B cell (primary cell): ENCODE results near the gene KRTAP15-1. TPM values are rescaled to one million over a fixed set of nuclear protein-coding genes. Genes with fewer than 3 reads are reported as not detected.

Source experiments
- ATAC-seq: fragments of 200-7000 bp; cut with Tn5 transposase; one replicate; pipeline ENCODE4 v1.10.0; 2021; ENCODE audit warnings: low read depth, mild to moderate bottlenecking, moderate number of reproducible peaks, moderate library complexity
- CTCF ChIA-PET: fragments of 350-600 bp; sonication (Branson Sonifier 250); formaldehyde crosslinking; loops from one replicate; lab custom pipeline; 2021; ENCODE audit warnings: antibody characterized with exemption, inconsistent platforms; lab: Charles Lee
- POLR2A ChIA-PET: fragments of 350-600 bp; sonication (Branson Sonifier 250); formaldehyde crosslinking; loops from one replicate; lab custom pipeline; 2021; ENCODE audit warnings: antibody characterized with exemption; lab: Charles Lee
- DNase-seq: peaks from one replicate; pipeline ENCODE4 v3.0.0; 2013
- H2AFZ ChIP-seq: 2 replicates; pipeline ENCODE4 v1.6.1; 2012; ENCODE audit warnings: mild to moderate bottlenecking, low read depth, low read length; ENCODE audit not compliant: insufficient read depth, poor library complexity, severe bottlenecking
- H3K27ac ChIP-seq, 2 donors: 1 replicate in 1 of 2; 2 replicates in 1 of 2; pipeline ENCODE4 v1.5.1; 2012 to 2013; ENCODE audit warnings: low read length in 2 of 2, mild to moderate bottlenecking in 2 of 2, moderate library complexity in 1 of 2
- H3K27me3 ChIP-seq, 4 experiments: fragments of 200-600 bp in 1 of 4; sonication (generic) in 1 of 4; replicated peaks in 1 of 4; 1 replicate in 2 of 4; 2 replicates in 2 of 4; pipeline versions ENCODE4 v1.6.1 to v1.7.0; 2013 to 2016; ENCODE audit warnings: low read length in 3 of 4, mild to moderate bottlenecking in 2 of 4, mixed read lengths in 1 of 4, moderate library complexity in 1 of 4; ENCODE audit not compliant: insufficient read depth in 4 of 4, control insufficient read depth in 3 of 4; ENCODE audit errors: control extremely low read depth in 1 of 4
- H3K36me3 ChIP-seq, 2 experiments: replicated peaks in 1 of 2; 1 replicate in 1 of 2; 2 replicates in 1 of 2; pipeline versions ENCODE4 v1.6.1 to v1.7.1; 2013; ENCODE audit warnings: low read length in 1 of 2; ENCODE audit not compliant: insufficient read depth in 2 of 2, control insufficient read depth in 1 of 2; ENCODE audit errors: control extremely low read depth in 1 of 2, extremely low read depth in 1 of 2
- H3K4me1 ChIP-seq, 2 donors: fragments of 200-600 bp in 1 of 2; sonication (generic) in 1 of 2; 1 replicate in 1 of 2; 2 replicates in 1 of 2; pipeline versions ENCODE4 v1.5.1 to v1.6.1; 2013 to 2017; ENCODE audit warnings: low read length in 2 of 2; ENCODE audit not compliant: control insufficient read depth in 2 of 2, insufficient read depth in 2 of 2
- H3K4me2 ChIP-seq: replicated peaks from 2 replicates; pipeline ENCODE3; 2012; ENCODE audit warnings: mild to moderate bottlenecking, low read depth, low read length; ENCODE audit not compliant: poor library complexity, severe bottlenecking
- H3K4me3 ChIP-seq, 5 experiments: fragments of 200-600 bp in 1 of 5; sonication (generic) in 1 of 5; 1 replicate in 3 of 5; 2 replicates in 2 of 5; pipeline versions ENCODE4 v1.5.1 to v1.7.0; 2011 to 2016; ENCODE audit warnings: low read length in 4 of 5, mild to moderate bottlenecking in 4 of 5, low read depth in 2 of 5, control low read depth in 1 of 5, moderate library complexity in 1 of 5; ENCODE audit not compliant: insufficient read depth in 1 of 5; ENCODE audit errors: control extremely low read depth in 1 of 5, extremely low read depth in 1 of 5
- H3K79me2 ChIP-seq: fragments of 200-600 bp; sonication (generic); one replicate; pipeline ENCODE4 v1.6.0; 2016; ENCODE audit warnings: low read length; ENCODE audit not compliant: control insufficient read depth, insufficient read depth
- H3K9ac ChIP-seq: fragments of 200-600 bp; sonication (generic); 2 replicates; pipeline ENCODE4 v1.6.1; 2017; ENCODE audit warnings: mild to moderate bottlenecking, low read length, moderate library complexity
- H3K9me3 ChIP-seq, 3 donors: one replicate each; pipeline versions ENCODE4 v1.6.1 to v1.7.1; 2013; ENCODE audit warnings: low read length in 2 of 3; ENCODE audit not compliant: control insufficient read depth in 2 of 3, insufficient read depth in 1 of 3; ENCODE audit errors: control extremely low read depth in 1 of 3
- H4K20me1 ChIP-seq: 2 replicates; pipeline ENCODE4 v1.6.0; 2012; ENCODE audit warnings: mild to moderate bottlenecking, low read length; ENCODE audit not compliant: insufficient read depth, control insufficient read depth, poor library complexity, severe bottlenecking
- H3K27ac Mint-ChIP-seq: one replicate; pipeline ENCODE4 v1.8.0; 2021; ENCODE audit warnings: mixed read lengths
- H3K27me3 Mint-ChIP-seq: one replicate; pipeline ENCODE4 v1.8.0; 2021; ENCODE audit warnings: mixed read lengths
- H3K4me1 Mint-ChIP-seq: one replicate; pipeline ENCODE4 v1.8.0; 2021; ENCODE audit warnings: mixed read lengths
- H3K4me3 Mint-ChIP-seq: one replicate; pipeline ENCODE4 v1.8.0; 2021; ENCODE audit warnings: mixed read lengths
- H3K9me3 Mint-ChIP-seq: one replicate; pipeline ENCODE4 v1.8.0; 2022; ENCODE audit warnings: mixed read lengths; ENCODE audit not compliant: insufficient read depth
- CTCF ChIP-seq: fragments of 200-600 bp; IDR thresholded peaks from one replicate; pipeline ENCODE4 v1.8.0; 2022; ENCODE audit warnings: antibody characterized with exemption, mild to moderate bottlenecking
- EZH2 ChIP-seq: IDR thresholded peaks from 2 replicates; pipeline ENCODE4 v1.6.1; 2012; ENCODE audit warnings: borderline replicate concordance, low read depth, mild to moderate bottlenecking, moderate library complexity, low read length; ENCODE audit not compliant: insufficient read depth, poor library complexity, severe bottlenecking
- WGBS: methylation state at CpG from one replicate; pipeline ENCODE4 v1.1.5; 2013; ENCODE audit warnings: missing lambda C conversion rate; ENCODE audit not compliant: insufficient coverage; 5-methylcytosine and 5-hydroxymethylcytosine counted together
- intact Hi-C: fragments of 100-400 bp; cut with micrococcal nuclease; formaldehyde crosslinking; loops from one replicate; pipeline ENCODE4 v1.10.0; 2022
- polyA minus RNA-seq: library from RNA; depleted of rRNA, polyadenylated mRNA; stranded (reverse); fragments of >200 nt; gene quantifications from 2 replicates; pipeline ENCODE4 v1.2.3, GENCODE V29; 2012
- polyA plus RNA-seq: library from polyadenylated mRNA; depleted of rRNA; stranded (reverse); fragments of >200 nt; gene quantifications from 2 replicates; pipeline ENCODE4 v1.2.3, GENCODE V29; 2012
- total RNA-seq, 2 donors: library from RNA; stranded (reverse); fragments of 120-200 nt in 1 of 2; gene quantifications; 1 replicate in 1 of 2; 2 replicates in 1 of 2; pipeline versions ENCODE4 v1.2.3 to v1.2.4, GENCODE V29; 2013 to 2022

The KRTAP15-1 gene
- total RNA-seq: not detected in 2 replicates
- not detected for total RNA-seq (2013)
- not detected in 2 replicates for polyA plus RNA-seq
- polyA minus RNA-seq: not detected in 2 replicates

GRCh38 chr21:30439975-30440374, at the start of gene KRTAP15-1:
KRTAP15-1 (plus strand) TSS chr21:30440275; CDS start chr21:30440328, 53 bp downstream.
- no peaks in the 10 kb centered on the region for H3K27me3 ChIP-seq
- H3K9me3 ChIP-seq: peaks cover 0 to 3% (median 0%) of the 10 kb centered on the region in 3 donors
- DNase-seq (no peak), ATAC-seq (no peak)
- H3K4me3 ChIP-seq: no peak within 1 kb of the TSS
- no peaks in the 10 kb centered on the region for H3K79me2 ChIP-seq
- no peak within 1 kb of the TSS for H3K4me2 ChIP-seq
- Mint-ChIP-seq H3K9me3 (no peaks in the 10 kb centered on the region), H3K4me3 (no peak within 1 kb of the TSS), H3K27me3 (no peaks in the 10 kb centered on the region), H3K27ac (no peak within 1 kb of the TSS), H3K4me1 (no peaks in the 10 kb centered on the region)
- intact Hi-C loops: no loop called here
- no peaks in the 10 kb centered on the region for H4K20me1 ChIP-seq
- CTCF ChIA-PET: no interaction called here
- 100% methylated on average over 1 of the region's 5 CpGs for WGBS
- no peak within 1 kb of the TSS for H2AFZ ChIP-seq
- H3K4me1 ChIP-seq: no peaks in the 10 kb centered on the region
- no peak for TF ChIP-seq CTCF
- TF ChIP-seq EZH2: no peak
- POLR2A ChIA-PET: no interaction called here
- H3K9ac ChIP-seq: no peak within 1 kb of the TSS
- H3K27ac ChIP-seq: no peak within 1 kb of the TSS
- no peaks in the 10 kb centered on the region for H3K36me3 ChIP-seq

GRCh38 chr21:30391492-30392025, 48.5 kb upstream of the KRTAP15-1 start:
- Histone ChIP-seq H3K27me3 (no peaks in the 10 kb centered on the region), H3K9ac (no peak overlapping the region), H4K20me1 (no peaks in the 10 kb centered on the region), H3K4me1 (no peaks in the 10 kb centered on the region), H3K4me3 (no peak overlapping the region), H3K9me3 (peaks cover 0 to 11% (median 2%) of the 10 kb centered on the region in 3 donors), H2AFZ (no peak overlapping the region), H3K79me2 (no peaks in the 10 kb centered on the region), H3K27ac (no peak overlapping the region), H3K36me3 (no peaks in the 10 kb centered on the region), H3K4me2 (no peak overlapping the region)
- Mint-ChIP-seq H3K9me3 (peaks cover 4% of the 10 kb centered on the region), H3K27me3 (no peaks in the 10 kb centered on the region), H3K4me3 (no peak overlapping the region), H3K27ac (no peak overlapping the region), H3K4me1 (no peaks in the 10 kb centered on the region)
- intact Hi-C loops: no loop called here
- DNase-seq: no peak
- TF ChIP-seq EZH2 (no peak), CTCF (no peak)
- 67% methylated on average over 1 of the region's 2 CpGs for WGBS
- ATAC-seq: no peak
- ChIA-PET CTCF (no interaction called here), POLR2A (no interaction called here)
